Esophagus muscularis mucosa (tissue), 4 donors: ENCODE data around the gene PDSS2.

ENCODE experiments used
- EP300 ChIP-seq: sonication (generic); formaldehyde crosslinking; IDR thresholded peaks from one replicate; pipeline ENCODE4 v1.6.1; 2017; ENCODE audit warnings: antibody characterized with exemption
- POLR2A ChIP-seq: fragments of 450-650 bp; IDR thresholded peaks from one replicate; pipeline ENCODE4 v1.6.1; 2017; ENCODE audit warnings: antibody characterized with exemption, moderate library complexity, mild to moderate bottlenecking, low read depth
- POLR2AphosphoS5 ChIP-seq, 2 donors: sonication (generic); formaldehyde crosslinking; IDR thresholded peaks; one replicate each; pipeline ENCODE4 v1.6.1; 2017; ENCODE audit warnings: antibody characterized with exemption in 2 of 2
- TF ChIP-seq, protein P1 (sequence below), 3 experiments: fragments of 200-600 bp in 2 of 3; fragments of 450-650 bp in 1 of 3; sonication (generic) in 2 of 3; IDR thresholded peaks; one replicate each; pipeline ENCODE4 v1.5.1; 2017 to 2019; ENCODE audit warnings: antibody characterized with exemption in 3 of 3, mild to moderate bottlenecking in 2 of 3, moderate library complexity in 1 of 3

DNA sequence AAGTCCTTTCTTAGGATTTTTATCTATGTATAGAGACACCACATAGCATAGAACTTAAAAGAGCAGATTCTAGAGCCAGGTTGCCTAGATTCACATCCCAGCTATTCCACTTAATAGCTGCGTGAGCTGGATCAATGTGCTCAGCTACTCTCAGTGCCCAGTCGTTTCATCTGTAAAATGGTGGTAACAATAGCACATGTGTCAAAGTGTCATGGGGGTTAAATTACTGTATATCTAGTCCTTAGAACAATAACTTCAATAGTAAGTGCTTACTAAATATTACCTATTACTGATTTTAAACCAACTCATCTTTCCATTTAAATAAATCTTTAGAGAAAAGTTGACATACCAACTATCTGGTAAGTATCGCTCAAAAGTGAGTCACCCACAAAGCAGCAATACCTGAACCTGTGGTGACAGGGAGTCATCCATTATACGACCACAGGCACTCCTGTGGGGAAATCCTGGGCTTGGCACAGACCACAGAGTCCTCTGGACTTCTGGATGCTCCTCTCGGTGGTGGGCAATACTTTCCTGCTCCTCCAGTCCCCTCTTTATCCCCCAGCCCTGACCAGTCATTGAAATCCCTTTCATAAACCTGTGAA is 154.8 kb downstream of the PDSS2 start:
- TF ChIP-seq, protein P1, sequence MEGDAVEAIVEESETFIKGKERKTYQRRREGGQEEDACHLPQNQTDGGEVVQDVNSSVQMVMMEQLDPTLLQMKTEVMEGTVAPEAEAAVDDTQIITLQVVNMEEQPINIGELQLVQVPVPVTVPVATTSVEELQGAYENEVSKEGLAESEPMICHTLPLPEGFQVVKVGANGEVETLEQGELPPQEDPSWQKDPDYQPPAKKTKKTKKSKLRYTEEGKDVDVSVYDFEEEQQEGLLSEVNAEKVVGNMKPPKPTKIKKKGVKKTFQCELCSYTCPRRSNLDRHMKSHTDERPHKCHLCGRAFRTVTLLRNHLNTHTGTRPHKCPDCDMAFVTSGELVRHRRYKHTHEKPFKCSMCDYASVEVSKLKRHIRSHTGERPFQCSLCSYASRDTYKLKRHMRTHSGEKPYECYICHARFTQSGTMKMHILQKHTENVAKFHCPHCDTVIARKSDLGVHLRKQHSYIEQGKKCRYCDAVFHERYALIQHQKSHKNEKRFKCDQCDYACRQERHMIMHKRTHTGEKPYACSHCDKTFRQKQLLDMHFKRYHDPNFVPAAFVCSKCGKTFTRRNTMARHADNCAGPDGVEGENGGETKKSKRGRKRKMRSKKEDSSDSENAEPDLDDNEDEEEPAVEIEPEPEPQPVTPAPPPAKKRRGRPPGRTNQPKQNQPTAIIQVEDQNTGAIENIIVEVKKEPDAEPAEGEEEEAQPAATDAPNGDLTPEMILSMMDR (IDR thresholded peaks at IDR 0.05): no peak
- no peak for TF ChIP-seq POLR2A
- TF ChIP-seq EP300: no peak
- TF ChIP-seq POLR2AphosphoS5 (IDR thresholded peaks at IDR 0.05): no peak
